Stomach (tissue), 4 donors: ENCODE measurements around the gene INF2.

Experiments
- CTCF ChIP-seq, 7 experiments: fragments of 450-650 bp in 4 of 7; fragments of 200-600 bp in 3 of 7; sonication (generic) in 3 of 7; IDR thresholded peaks; one replicate each; pipeline ENCODE4 v1.5.1; 2016 to 2019; ENCODE audit warnings: antibody characterized with exemption in 7 of 7, control low read depth in 2 of 7, mild to moderate bottlenecking in 1 of 7
- EP300 ChIP-seq: sonication (generic); formaldehyde crosslinking; IDR thresholded peaks from one replicate; pipeline ENCODE4 v1.6.1; 2017; ENCODE audit warnings: antibody characterized with exemption
- POLR2A ChIP-seq, 4 donors: fragments of 450-650 bp; IDR thresholded peaks; one replicate each; pipeline ENCODE4 v1.6.1; 2016; ENCODE audit warnings: antibody characterized with exemption in 4 of 4, control low read depth in 2 of 4, mild to moderate bottlenecking in 1 of 4, moderate library complexity in 1 of 4

GRCh38 chr14:104741803-104742251 lies 52.4 kb downstream of the INF2 start:
- TF ChIP-seq CTCF (IDR thresholded peaks at IDR 0.05) (no peak), EP300 (no peak), POLR2A (IDR thresholded peaks at IDR 0.05) (no peak)
